GM10847 (cell line): Measurements from ENCODE around the gene RNF138.

Source experiments
- POLR2A ChIP-seq: IDR thresholded peaks from 2 replicates; pipeline ENCODE4 v1.6.1; 2011; ENCODE audit not compliant: insufficient read length; ENCODE audit errors: extremely low read depth

RNF138 gene

DNA sequence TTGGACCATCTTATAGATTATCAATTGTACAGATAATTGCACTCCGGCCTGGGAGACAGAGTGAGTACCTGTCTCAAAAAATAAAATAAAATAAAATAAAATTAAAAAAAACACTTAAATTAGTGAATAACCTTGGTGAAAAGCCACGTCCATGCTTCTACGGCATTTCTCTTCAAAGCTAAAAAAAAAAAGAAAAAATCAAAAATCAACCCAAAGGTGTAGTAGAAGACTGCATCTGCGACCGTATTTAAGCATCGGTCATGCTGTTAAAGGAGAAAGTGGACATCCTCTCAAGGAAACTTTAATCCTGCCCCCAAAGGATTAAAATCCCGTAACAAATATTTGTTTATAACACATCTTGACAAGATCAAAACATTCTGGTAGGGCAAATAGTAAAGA, 350 bp upstream of the RNF138 start:
- TF ChIP-seq POLR2A: no peak

DNA sequence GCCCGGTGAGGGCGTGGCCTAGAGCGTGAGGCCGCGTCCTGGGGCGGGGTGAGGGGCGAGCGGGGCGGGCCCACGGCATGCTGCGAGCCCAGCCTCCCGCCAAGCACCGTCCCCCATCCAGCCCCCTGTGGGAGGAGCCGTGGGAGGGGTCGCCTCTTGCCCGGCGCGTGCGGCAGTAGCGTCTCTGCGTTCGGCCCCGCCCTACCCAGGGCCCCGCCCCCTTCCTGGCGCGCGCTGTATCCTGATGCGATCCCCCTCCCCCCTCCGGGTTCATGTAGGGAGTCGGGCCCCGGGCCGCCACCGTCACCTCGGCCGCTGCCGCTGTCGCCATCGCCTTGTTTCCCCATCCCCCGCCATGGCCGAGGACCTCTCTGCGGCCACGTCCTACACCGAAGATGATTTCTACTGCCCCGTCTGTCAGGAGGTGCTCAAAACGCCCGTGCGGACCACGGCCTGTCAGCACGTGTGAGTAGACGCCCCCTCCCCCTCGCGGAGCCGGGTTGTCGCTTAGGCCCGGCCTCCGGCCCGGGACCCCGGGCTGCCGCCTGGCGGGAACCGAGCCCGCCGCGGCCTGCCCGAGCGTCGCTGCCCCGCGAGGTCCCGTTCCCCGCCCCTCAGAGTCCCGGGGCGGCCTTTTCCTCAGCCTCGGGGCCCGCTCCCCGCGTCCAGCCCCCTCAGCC, 888 bp downstream of the RNF138 start:
- TF ChIP-seq POLR2A: peak; percentile 31

DNA sequence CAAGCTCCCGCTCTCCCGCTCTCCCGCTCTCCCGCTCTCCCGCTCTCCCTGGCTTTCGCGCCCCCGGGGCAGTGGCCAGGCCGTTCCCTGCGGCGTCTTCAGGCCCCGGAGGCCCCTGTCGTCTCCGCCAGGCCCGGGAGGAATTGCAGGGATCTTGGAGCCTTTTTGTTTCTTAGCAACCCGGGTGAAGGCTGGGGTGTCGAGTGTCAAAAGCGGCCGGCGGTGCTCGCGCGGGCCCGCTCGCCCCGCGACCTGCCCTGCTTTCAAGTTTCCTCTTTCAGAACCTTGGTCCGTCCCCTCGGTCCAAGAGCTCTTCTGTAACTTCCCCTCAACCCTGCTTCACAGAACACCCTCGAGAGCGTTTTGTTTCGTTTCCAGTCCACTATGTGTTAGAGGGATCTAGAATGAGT, 1.4 kb downstream of the RNF138 start:
- no peak for TF ChIP-seq POLR2A

DNA sequence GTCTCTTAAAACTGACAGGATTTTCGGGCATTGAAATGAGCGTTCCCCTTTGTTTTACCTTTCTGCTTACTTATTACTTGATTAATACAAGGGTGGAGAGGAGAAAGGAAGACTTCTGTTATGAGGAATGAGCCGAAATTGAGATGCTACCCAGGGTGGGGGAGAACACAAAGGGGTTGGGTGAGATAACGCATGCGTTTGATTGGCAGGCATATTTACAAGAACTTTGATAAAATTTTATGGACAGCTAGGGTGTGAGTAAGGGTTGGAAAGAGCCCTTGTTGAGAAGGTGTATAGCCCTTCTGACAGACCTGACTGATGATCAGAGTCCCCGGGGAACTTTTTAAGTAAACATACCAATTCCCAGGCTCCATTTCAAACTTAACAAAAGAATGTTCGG, 1.8 kb downstream of the RNF138 start:
- no peak for TF ChIP-seq POLR2A

DNA sequence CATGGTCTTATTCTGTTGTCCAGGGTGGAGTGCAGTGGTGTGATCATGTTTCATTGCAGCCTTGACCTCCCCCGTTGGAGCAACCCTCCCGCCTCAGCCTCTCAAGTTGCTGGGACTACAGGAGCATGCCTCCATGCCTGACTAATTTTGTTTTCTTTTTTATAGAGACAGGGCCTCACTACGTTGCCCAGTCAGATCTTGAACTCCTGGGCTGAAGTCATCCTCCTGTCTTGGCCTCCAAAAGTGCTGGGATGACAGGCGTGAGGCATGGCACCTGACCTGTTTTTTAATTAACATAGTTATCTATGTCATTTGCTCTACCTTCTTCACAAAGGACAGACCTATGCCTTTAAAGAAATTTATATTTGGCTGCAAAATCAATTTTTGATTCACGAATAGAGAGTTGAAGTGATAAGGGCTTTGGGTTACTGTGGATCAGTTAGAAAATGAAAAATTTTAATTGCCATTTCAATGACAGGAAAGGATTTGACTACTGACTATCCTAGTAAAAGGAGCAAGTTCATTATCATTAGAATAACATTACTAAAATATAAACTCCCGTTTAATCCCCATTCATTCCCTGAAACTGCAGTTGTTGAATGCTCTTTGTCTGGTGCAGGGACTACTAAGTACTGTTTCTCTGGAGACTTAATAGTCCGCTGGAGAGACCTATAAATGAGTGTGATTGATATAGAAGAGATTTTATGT, 3.7 kb downstream of the RNF138 start:
- TF ChIP-seq POLR2A: no peak

DNA sequence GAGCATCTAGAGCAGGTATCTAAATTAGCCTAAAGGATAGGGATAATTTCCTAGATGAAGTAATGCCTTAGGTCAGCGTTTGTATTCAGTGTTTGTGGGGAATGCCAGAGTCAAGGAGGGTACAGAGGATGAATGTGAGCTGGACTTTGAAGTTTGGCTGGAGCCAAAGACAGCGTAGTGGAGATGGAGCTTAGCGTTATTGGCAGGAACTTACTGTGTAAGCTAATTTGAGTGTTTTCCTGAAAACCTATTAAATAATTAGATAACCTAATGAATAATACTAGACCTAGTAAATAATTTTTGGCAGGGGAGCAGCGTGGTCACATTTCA, 4.2 kb downstream of the RNF138 start:
- no peak for TF ChIP-seq POLR2A

DNA sequence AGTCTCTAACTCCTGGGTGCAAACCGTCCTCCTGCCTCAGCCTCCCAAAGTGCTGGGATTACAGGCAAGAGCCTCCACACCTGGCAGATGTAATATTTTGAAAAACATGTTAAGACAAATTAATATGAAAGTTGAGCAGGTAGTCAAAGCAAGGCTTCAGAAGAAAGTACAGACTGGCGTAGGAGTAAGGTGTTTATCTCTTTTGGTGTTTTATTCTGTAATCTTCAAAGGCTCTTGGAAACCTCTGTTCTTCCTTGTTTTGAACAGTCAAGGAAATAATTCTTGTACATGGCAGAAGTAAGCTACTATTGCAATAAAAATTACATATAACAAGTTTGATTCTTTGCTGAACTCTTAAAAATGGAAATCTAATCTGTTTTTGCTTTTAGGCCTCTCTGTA, 5.3 kb downstream of the RNF138 start:
- no peak for TF ChIP-seq POLR2A

DNA sequence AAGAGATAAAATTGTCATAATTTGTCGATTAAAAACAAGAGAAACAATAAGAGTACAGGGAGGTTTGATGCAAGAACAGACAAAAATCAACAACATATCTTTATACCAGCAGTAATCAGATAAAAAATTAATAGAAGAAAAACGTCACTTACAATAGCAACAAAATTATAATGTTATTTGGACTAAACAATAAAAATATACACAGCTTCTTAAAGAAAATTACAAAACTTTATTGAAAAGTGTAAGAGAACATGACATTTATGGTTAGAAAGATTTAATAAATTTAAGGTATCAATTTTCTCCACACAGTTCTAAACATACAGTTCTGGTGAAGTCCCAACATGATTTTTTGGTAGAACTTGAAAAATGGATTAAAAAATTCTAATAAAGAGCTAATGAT, 12.8 kb downstream of the RNF138 start:
- TF ChIP-seq POLR2A: no peak

DNA sequence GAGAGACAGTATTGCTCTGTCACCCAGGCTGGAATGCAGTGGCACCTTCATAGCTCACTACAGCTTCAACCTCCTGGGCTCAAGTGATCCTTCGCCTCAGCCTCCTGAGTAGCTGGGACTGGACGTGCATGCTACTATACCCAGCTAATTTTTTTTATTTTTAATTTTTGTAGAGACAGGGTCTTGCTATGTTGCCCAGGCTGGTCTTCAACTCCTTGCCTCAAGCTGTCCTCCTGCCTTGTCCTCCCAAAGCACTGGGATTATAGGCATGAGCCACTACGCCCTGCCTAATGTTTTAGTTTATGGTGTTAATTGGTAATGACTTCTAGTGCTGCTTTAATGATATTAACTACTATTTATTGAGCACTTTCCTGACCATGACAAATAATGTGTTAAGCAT, 18.3 kb downstream of the RNF138 start:
- TF ChIP-seq POLR2A: no peak

DNA sequence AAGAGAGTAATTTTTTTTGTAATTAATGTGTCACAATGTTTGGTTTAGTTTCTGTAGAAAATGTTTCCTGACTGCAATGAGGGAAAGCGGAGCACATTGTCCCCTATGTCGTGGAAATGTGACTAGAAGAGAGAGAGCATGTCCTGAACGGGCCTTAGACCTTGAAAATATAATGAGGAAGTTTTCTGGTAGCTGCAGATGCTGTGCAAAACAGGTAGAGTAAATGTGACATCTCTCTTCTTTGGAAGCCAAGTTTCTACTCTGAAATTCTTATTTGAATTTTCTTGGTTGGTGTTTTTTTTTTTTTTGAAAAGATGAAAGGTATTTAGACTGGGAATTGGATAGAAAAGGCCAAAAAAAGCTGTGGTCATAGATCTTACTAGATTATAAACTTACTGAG, 20.0 kb downstream of the RNF138 start:
- TF ChIP-seq POLR2A: no peak

DNA sequence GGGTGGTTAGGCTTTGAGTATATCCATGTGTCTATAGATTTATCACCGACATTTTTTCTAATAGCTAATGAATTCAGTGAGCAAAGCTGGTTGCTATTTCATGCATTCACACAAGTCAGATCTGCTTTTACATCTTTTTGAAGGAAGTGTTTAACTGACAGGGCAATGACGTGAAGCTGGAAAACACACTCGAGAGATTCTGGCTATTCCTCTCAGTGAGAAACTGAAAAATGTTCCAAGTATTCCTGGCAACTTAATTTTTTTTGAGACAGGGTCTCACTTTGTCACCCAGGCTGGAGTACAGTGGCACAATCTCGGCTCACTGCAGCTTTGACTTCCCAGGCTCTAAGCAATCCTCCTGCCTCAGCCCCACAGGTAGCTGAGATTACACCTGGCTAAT, 21.2 kb downstream of the RNF138 start:
- no peak for TF ChIP-seq POLR2A

DNA sequence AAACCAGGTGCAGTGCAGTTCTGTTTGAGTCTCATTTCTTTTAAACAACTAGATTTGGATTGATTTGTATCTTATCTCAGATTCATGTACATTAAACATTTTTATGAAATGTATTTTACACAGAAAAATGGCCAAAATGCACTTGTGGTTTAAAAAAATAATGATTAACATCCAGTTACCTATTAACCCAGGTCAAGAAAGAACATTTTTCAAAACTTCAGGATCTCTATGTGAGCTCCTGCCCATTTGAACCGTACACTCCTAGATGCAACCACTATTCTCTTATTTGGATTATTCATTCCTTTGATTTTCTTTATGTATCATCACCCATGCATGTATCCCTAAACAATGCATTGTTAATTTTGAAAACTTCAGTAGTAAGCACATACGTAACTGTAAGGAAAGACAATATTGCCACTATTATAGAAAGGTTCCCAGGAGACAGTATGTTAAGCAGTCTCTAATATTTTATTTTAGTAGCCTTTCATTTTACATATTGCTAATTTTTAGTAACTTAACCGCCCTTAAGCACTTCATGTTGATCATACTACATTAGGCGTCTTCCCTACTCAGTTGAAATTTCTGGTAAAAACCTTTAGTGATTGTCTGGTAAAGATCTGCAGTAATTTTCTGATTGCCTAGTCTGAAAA, 22.7 kb downstream of the RNF138 start:
- TF ChIP-seq POLR2A: no peak

DNA sequence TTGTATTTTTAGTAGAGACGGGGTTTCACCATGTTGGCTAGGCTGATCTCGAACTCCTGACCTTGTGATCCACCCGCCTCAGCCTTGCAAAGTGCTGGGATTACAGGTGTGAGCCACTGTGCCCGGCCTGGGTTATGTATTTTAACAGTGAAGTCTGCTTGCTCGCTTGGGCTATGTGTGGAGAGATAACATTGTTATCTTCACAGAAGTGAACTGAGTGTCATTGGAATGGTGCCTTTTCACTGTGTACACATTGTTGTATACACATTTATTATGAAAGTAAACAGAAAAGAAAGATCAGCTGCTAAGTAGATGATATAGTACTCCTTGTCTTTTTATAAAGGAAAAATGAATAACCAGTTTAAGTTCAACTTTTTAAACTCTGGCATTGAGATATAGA, 30.4 kb downstream of the RNF138 start:
- TF ChIP-seq POLR2A: no peak

DNA sequence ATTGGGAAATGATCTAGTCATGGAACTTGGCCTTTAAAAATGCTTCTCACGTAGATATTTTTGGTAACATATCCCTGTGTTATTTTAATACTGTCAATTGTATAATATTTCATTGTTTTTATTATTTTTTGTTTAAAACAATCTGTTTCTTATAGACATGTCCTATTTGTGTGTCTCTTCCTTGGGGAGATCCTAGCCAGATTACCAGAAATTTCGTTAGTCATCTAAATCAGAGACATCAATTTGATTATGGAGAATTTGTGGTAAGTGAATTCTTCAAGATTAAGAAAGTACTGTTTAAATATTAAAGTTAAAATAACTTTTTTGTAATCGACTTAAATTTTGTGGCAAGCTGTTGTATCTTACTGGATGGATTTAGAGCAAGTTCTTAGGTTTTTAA, 34.9 kb downstream of the RNF138 start:
- no peak for TF ChIP-seq POLR2A

DNA sequence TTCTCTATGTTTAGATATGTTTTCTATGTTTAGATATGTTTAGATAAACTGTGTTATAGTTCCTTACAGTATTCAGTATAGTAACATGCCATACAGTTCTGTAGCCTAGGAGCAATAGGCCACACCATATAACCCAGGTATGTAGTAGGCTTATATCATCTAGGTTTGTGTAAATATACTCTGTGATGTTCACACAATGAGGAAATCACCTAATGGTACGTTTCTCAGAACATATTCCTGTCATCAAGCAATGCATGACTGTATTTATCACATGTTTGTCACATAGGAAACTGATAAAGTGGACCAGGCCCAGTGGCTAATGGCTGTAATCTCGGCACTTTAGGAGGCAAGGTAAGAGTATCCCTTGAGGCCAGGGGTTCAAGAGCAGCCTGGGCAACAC, 44.0 kb downstream of the RNF138 start:
- no peak for TF ChIP-seq POLR2A

DNA sequence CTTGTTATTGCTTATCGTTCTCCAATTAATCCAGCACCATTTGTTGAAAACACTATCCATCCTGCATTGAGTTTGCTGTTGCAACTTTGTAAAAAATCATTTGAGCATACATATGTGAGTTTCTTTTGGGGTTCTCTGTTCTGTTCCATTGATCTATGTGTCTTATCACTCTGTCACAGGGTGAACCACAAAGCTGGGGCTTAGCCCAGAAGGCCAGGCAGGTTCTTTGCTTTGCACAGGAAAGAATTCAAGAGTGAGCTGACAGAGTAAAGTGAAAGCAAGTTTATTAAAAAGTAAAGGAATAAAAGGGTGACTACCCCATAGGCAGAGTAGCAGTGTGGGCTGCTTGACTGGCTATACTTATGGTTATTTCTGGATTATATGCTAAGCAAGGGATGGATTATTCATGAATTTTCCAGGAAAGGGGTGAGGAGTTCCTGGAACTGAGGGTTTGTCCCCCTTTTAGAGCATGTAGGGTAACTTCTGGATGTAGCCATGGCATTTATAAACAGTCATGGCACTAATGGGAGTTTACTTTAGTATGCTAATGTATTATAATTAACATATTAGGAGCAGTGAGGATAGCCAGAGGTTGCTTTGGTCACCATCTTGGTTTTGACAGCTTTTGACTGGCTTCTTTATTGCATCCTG, 46.8 kb downstream of the RNF138 start:
- no peak for TF ChIP-seq POLR2A
